ENCODE data around the gene MEG3.
"Not testable (repeated sequence)": the region's sequence is repeated elsewhere in the genome, so short reads cannot be mapped to it uniquely, and the experiment has no call there.

Gene MEG3

GRCh38 chr14:100816950-100817901, 8.7 kb upstream of the MEG3 start:
- Mint-ChIP-seq H3K36me3 (ENCODE audit: low read depth) (no peaks in the 10 kb centered on the region), H3K9me3 (peaks cover 6% of the 10 kb centered on the region), H3K4me3 (no peak overlapping the region), H3K4me1 (peaks cover 37% of the 10 kb centered on the region), H3K27ac (peak overlapping the region; percentile 52), H3K27me3 (ENCODE audit: low read depth, poor library complexity) (peaks cover 8% of the 10 kb centered on the region)
- TF ChIP-seq CTCF (IDR thresholded peaks at IDR 0.05), result no peak
- no peak for DNase-seq

- TF ChIP-seq CTCF (IDR thresholded peaks at IDR 0.05), result no peak
- Mint-ChIP-seq H3K27ac (no peak overlapping the region), H3K4me3 (no peak overlapping the region), H3K27me3 (ENCODE audit: low read depth, poor library complexity) (peaks cover 8% of the 10 kb centered on the region), H3K36me3 (ENCODE audit: low read depth) (no peaks in the 10 kb centered on the region), H3K9me3 (no peaks in the 10 kb centered on the region), H3K4me1 (peaks cover 48% of the 10 kb centered on the region)
- no peak for DNase-seq
These were observed 7.7 kb upstream of the MEG3 start for GRCh38 chr14:100818221-100818699.

DNA sequence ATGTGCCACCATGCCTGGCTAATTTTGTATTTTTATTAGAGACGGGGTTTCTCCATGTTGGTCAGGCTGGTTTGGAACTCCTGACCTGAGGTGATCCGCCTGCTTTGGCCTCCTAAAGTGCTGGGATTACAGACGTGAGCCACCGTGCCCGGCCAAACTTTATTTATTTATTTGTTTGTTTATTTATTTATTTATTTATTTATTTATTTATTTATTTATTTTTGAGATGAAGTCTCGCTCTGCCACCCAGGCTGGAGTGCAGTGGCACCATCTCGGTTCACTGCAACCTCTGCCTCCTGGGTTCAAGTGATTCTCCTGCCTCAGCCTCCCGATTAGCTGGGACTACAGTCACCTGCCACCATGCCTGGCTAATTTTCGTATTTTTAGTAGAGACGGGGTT, 7.0 kb upstream of the MEG3 start:
- H3K27ac Mint-ChIP-seq; DNase-seq; H3K27me3 Mint-ChIP-seq (ENCODE audit: low read depth, poor library complexity); H3K4me3 Mint-ChIP-seq; H3K9me3 Mint-ChIP-seq; H3K36me3 Mint-ChIP-seq (ENCODE audit: low read depth): not testable (repeated sequence)
- peaks cover 52% of the 10 kb centered on the region for H3K4me1 Mint-ChIP-seq

DNA sequence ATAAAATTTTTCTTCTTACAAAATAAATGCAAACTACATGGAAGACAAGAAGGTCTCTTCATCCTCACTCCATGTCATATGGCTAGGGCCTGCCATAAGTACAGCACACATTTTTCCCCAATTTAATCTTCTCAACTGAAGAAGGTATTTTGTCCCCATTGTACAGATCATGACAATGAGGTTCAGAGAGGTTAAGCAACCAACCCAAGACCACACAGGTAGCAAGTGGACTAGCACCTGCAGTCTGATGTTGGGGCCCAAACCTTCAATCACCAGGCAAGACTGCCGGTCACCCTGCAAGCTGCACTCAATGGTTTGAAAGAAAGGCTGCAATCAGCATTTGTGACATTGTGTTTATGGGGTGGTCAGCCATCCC, 6.5 kb upstream of the MEG3 start:
- TF ChIP-seq CTCF (IDR thresholded peaks at IDR 0.05), result no peak

GRCh38 chr14:100819829-100820475, 6.0 kb upstream of the MEG3 start:
- no peak overlapping the region for H3K4me3 Mint-ChIP-seq
- no peak for DNase-seq
- peaks cover 8% of the 10 kb centered on the region for H3K27me3 Mint-ChIP-seq (ENCODE audit: low read depth, poor library complexity)
- no peaks in the 10 kb centered on the region for H3K36me3 Mint-ChIP-seq (ENCODE audit: low read depth)
- no peaks in the 10 kb centered on the region for H3K9me3 Mint-ChIP-seq
- no peak overlapping the region for H3K27ac Mint-ChIP-seq
- H3K4me1 Mint-ChIP-seq, result peaks cover 54% of the 10 kb centered on the region
- no peak for TF ChIP-seq CTCF (IDR thresholded peaks at IDR 0.05)

More for the DNA sequence above, 6.5 kb upstream of the MEG3 start:
- Mint-ChIP-seq H3K36me3 (ENCODE audit: low read depth) (no peaks in the 10 kb centered on the region), H3K27ac (no peak overlapping the region), H3K4me3 (no peak overlapping the region), H3K27me3 (ENCODE audit: low read depth, poor library complexity) (peaks cover 8% of the 10 kb centered on the region), H3K4me1 (peaks cover 50% of the 10 kb centered on the region), H3K9me3 (no peaks in the 10 kb centered on the region)
- no peak for DNase-seq

GRCh38 chr14:100820957-100821356, 5.0 kb upstream of the MEG3 start:
- Mint-ChIP-seq H3K27me3 (ENCODE audit: low read depth, poor library complexity) (peaks cover 8% of the 10 kb centered on the region), H3K9me3 (peaks cover 7% of the 10 kb centered on the region), H3K36me3 (ENCODE audit: low read depth) (no peaks in the 10 kb centered on the region), H3K4me1 (peaks cover 50% of the 10 kb centered on the region), H3K4me3 (no peak overlapping the region), H3K27ac (no peak overlapping the region)
- TF ChIP-seq CTCF (IDR thresholded peaks at IDR 0.05), result no peak
- no peak for DNase-seq
